Natural killer cell (primary cell): ENCODE data around the gene RIMBP2. TPM values are rescaled to one million over a fixed set of nuclear protein-coding genes. Genes with fewer than 3 reads are reported as not detected.

Source experiments
- ATAC-seq, 3 donors: fragments of 150-1000 bp in 2 of 3; fragments of 200-7000 bp in 1 of 3; cut with Tn5 transposase; 1 replicate in 1 of 3; 2 replicates in 2 of 3; pipeline ENCODE4 v1.10.0; 2021; ENCODE audit warnings: mild to moderate bottlenecking in 2 of 3, moderate library complexity in 2 of 3
- DNase-seq, 2 donors: peaks; one replicate each; pipeline versions ENCODE4 v3.0.0 to v3.0.0-alpha.2; 2013 to 2021; ENCODE audit warnings: mixed read lengths in 1 of 2
- H3K27ac ChIP-seq: one replicate; pipeline ENCODE4 v1.5.1; 2013; ENCODE audit warnings: mild to moderate bottlenecking, low read length
- H3K27me3 ChIP-seq: one replicate; pipeline ENCODE4 v1.6.1; 2013; ENCODE audit warnings: low read length; ENCODE audit not compliant: control insufficient read depth, insufficient read depth
- H3K36me3 ChIP-seq: one replicate; pipeline ENCODE4 v1.6.1; 2013; ENCODE audit warnings: low read length; ENCODE audit not compliant: control insufficient read depth, insufficient read depth
- H3K4me1 ChIP-seq: one replicate; pipeline ENCODE4 v1.6.1; 2013; ENCODE audit warnings: low read length; ENCODE audit not compliant: control insufficient read depth, insufficient read depth
- H3K4me3 ChIP-seq: one replicate; pipeline ENCODE4 v1.5.1; 2013; ENCODE audit warnings: low read length
- H3K9me3 ChIP-seq: one replicate; pipeline ENCODE4 v1.6.1; 2013; ENCODE audit warnings: low read length; ENCODE audit not compliant: control insufficient read depth, insufficient read depth
- H3K27ac Mint-ChIP-seq, 2 donors: one replicate each; pipeline ENCODE4 v1.8.0; 2022; ENCODE audit warnings: mild to moderate bottlenecking in 2 of 2, mixed read lengths in 2 of 2, moderate library complexity in 1 of 2
- H3K27me3 Mint-ChIP-seq, 2 donors: one replicate each; pipeline ENCODE4 v1.8.0; 2022; ENCODE audit warnings: low read depth in 2 of 2, mixed read lengths in 2 of 2
- H3K36me3 Mint-ChIP-seq: one replicate; pipeline ENCODE4 v1.8.0; 2022; ENCODE audit warnings: mixed read lengths
- H3K4me1 Mint-ChIP-seq, 2 donors: one replicate each; pipeline ENCODE4 v1.8.0; 2022; ENCODE audit warnings: mixed read lengths in 2 of 2
- H3K4me3 Mint-ChIP-seq: one replicate; pipeline ENCODE4 v1.8.0; 2022; ENCODE audit warnings: mild to moderate bottlenecking, moderate library complexity, mixed read lengths
- H3K9me3 Mint-ChIP-seq, 2 donors: one replicate each; pipeline ENCODE4 v1.8.0; 2022; ENCODE audit warnings: mixed read lengths in 2 of 2
- WGBS: methylation state at CpG from one replicate; pipeline ENCODE4 v1.1.7; 2013; ENCODE audit warnings: missing lambda C conversion rate; ENCODE audit not compliant: insufficient coverage; 5-methylcytosine and 5-hydroxymethylcytosine counted together
- intact Hi-C: fragments of 100-400 bp; cut with micrococcal nuclease; formaldehyde crosslinking; loops from one replicate; pipeline ENCODE4 v1.14.2; 2022
- total RNA-seq, 4 donors: library from RNA; stranded (reverse); fragments of 120-200 nt in 1 of 4; gene quantifications; one replicate each; pipeline versions ENCODE4 v1.2.3 to v1.2.4, GENCODE V29; 2013 to 2022
- TF ChIP-seq, protein P1 (sequence below): fragments of 200-600 bp; IDR thresholded peaks from one replicate; pipeline ENCODE4 v1.8.0; 2022; ENCODE audit warnings: antibody characterized with exemption

RIMBP2 gene
- total RNA-seq, 3 donors from 2014 or later (not counting 1 experiment from before 2014, with no cell fraction given) = not detected

GRCh38 chr12:130717752-130718151, 1.7 kb upstream of the RIMBP2 start:
- Mint-ChIP-seq H3K9me3 (peaks cover 8% of the 10 kb centered on the region in 2 donors), H3K27ac (no peak overlapping the region), H3K27me3 (peaks cover 20 to 28% of the 10 kb centered on the region in 2 donors), H3K4me1 (no peaks in the 10 kb centered on the region), H3K4me3 (no peak overlapping the region), H3K36me3 (peaks cover 16% of the 10 kb centered on the region)
- TF ChIP-seq, protein P1, sequence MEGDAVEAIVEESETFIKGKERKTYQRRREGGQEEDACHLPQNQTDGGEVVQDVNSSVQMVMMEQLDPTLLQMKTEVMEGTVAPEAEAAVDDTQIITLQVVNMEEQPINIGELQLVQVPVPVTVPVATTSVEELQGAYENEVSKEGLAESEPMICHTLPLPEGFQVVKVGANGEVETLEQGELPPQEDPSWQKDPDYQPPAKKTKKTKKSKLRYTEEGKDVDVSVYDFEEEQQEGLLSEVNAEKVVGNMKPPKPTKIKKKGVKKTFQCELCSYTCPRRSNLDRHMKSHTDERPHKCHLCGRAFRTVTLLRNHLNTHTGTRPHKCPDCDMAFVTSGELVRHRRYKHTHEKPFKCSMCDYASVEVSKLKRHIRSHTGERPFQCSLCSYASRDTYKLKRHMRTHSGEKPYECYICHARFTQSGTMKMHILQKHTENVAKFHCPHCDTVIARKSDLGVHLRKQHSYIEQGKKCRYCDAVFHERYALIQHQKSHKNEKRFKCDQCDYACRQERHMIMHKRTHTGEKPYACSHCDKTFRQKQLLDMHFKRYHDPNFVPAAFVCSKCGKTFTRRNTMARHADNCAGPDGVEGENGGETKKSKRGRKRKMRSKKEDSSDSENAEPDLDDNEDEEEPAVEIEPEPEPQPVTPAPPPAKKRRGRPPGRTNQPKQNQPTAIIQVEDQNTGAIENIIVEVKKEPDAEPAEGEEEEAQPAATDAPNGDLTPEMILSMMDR = no peak
- H3K27me3 ChIP-seq = peaks cover 31% of the 10 kb centered on the region
- no peak overlapping the region for H3K27ac ChIP-seq
- H3K36me3 ChIP-seq = no peaks in the 10 kb centered on the region
- DNase-seq = no peak
- intact Hi-C loops = no loop called here
- no peaks in the 10 kb centered on the region for H3K9me3 ChIP-seq
- H3K4me1 ChIP-seq = peaks cover 12% of the 10 kb centered on the region
- 89% methylated on average over 5 of the region's 5 CpGs for WGBS
- no peak overlapping the region for H3K4me3 ChIP-seq
- no peak for ATAC-seq

- H3K4me1 ChIP-seq = peaks cover 12% of the 10 kb centered on the region
- no peak for DNase-seq
- H3K4me3 ChIP-seq = no peak overlapping the region
- Mint-ChIP-seq H3K9me3 (no peaks in the 10 kb centered on the region), H3K27me3 (peaks cover 13 to 28% of the 10 kb centered on the region in 2 donors), H3K27ac (no peak overlapping the region), H3K4me1 (no peaks in the 10 kb centered on the region), H3K4me3 (no peak overlapping the region), H3K36me3 (peaks cover 8% of the 10 kb centered on the region)
- H3K27ac ChIP-seq = no peak overlapping the region
- no peak for ATAC-seq
- H3K27me3 ChIP-seq = peaks cover 31% of the 10 kb centered on the region
- intact Hi-C loops = no loop called here
- TF ChIP-seq, protein P1 = no peak
- WGBS = 35% methylated on average over 9 of the region's 11 CpGs
- no peaks in the 10 kb centered on the region for H3K9me3 ChIP-seq
- H3K36me3 ChIP-seq = no peaks in the 10 kb centered on the region
Measured at GRCh38 chr12:130716969-130717366, 869 bp upstream of the RIMBP2 start.

DNA sequence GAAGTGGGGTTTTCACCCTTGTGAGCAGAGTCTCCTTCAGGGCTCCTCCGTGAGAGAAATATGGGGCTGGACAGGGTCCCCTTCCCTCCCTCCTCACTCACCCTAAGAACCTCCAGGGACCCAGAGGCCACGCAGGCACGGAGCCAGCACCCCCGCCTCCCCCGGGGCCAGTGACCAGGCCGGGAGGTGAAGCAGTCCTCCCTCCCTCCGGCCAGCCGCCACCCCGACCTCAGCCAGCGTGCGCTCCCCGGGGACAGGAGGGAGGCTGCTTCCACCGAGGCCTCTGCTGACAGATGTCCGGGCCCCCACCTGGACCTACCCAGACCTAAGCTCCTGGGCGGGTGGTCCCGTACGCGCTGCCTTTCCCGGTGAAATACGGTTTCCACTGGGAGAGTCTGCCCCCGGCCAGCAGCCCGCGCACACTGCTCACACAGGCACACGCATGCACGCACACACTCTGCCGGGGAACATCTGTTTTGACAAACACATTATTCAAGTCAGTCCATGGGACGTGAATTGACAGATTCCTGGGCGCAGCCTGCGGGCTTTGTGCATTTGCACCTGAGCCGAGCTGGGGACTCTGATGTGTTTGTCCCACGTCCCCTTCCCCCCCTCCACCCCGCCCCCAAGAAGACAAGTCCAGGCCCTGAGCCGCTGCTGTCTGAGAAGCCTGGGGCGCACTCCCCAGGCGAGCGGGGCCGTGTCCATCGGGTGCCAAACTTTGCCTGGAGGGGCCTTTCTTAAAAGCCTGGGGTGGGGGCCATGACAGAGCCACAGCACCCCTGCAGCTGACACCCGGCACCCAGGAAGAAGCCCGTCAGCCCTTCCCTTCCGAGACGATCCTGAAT, 725 bp downstream of the RIMBP2 start:
- Histone ChIP-seq H3K4me1 (peaks cover 12% of the 10 kb centered on the region), H3K27ac (no peak overlapping the region), H3K36me3 (no peaks in the 10 kb centered on the region), H3K4me3 (no peak overlapping the region), H3K9me3 (no peaks in the 10 kb centered on the region), H3K27me3 (peaks cover 31% of the 10 kb centered on the region)
- Mint-ChIP-seq H3K27ac (no peak overlapping the region), H3K27me3 (peaks cover 18 to 28% of the 10 kb centered on the region in 2 donors), H3K36me3 (peaks cover 7% of the 10 kb centered on the region), H3K4me1 (no peaks in the 10 kb centered on the region), H3K9me3 (no peaks in the 10 kb centered on the region), H3K4me3 (no peak overlapping the region)
- intact Hi-C loops = no loop called here
- no peak for DNase-seq
- TF ChIP-seq, protein P1 = no peak
- no peak for ATAC-seq
- WGBS = 4% methylated on average over 42 of the region's 42 CpGs
